OCI-LY1 (cell line): ENCODE data around the gene FAN1.

Experiments
- H2AFZ ChIP-seq: fragments of 200-600 bp; sonication (generic), shearing (Covaris generic); 2 replicates; pipeline ENCODE4 v1.6.0; 2014; ENCODE audit warnings: antibody characterized with exemption, mild to moderate bottlenecking, low read length
- H3F3A ChIP-seq: fragments of 200-600 bp; sonication (generic), shearing (Covaris generic); 2 replicates; pipeline ENCODE4 v1.6.0; 2014; ENCODE audit warnings: mild to moderate bottlenecking, antibody characterized with exemption, low read length, moderate library complexity; ENCODE audit not compliant: insufficient read depth
- H3K27ac ChIP-seq: fragments of 200-600 bp; sonication (generic); 2 replicates; pipeline ENCODE4 v1.5.1; 2014; ENCODE audit warnings: low read length, mixed run types, mild to moderate bottlenecking, low read depth; ENCODE audit not compliant: poor library complexity, severe bottlenecking
- H3K27me3 ChIP-seq: fragments of 200-600 bp; sonication (generic); 2 replicates; pipeline ENCODE4 v1.6.0; 2014; ENCODE audit warnings: antibody characterized with exemption, mild to moderate bottlenecking, low read length, moderate library complexity; ENCODE audit not compliant: insufficient read depth
- H3K36me3 ChIP-seq: fragments of 200-600 bp; sonication (generic); 2 replicates; pipeline ENCODE4 v1.6.1; 2014; ENCODE audit warnings: mild to moderate bottlenecking, antibody characterized with exemption, low read length, moderate library complexity, mixed read lengths; ENCODE audit not compliant: insufficient read depth
- H3K4me1 ChIP-seq: fragments of 200-600 bp; sonication (generic); 2 replicates; pipeline ENCODE4 v1.5.1; 2014; ENCODE audit warnings: mild to moderate bottlenecking, low read length, moderate library complexity; ENCODE audit not compliant: insufficient read depth, severe bottlenecking
- H3K4me2 ChIP-seq: fragments of 200-600 bp; sonication (generic), shearing (Covaris generic); 2 replicates; pipeline ENCODE4 v1.6.1; 2014; ENCODE audit warnings: low read length
- H3K4me3 ChIP-seq: fragments of 200-600 bp; sonication (generic); 2 replicates; pipeline ENCODE4 v1.5.1; 2014; ENCODE audit warnings: low read length, low read depth, mild to moderate bottlenecking, mixed read lengths; ENCODE audit not compliant: poor library complexity, severe bottlenecking
- H3K79me2 ChIP-seq: fragments of 200-600 bp; shearing (Covaris generic); 2 replicates; pipeline ENCODE4 v1.6.1; 2016; ENCODE audit warnings: mixed run types, low read length, mixed read lengths; ENCODE audit not compliant: insufficient read depth
- H3K9ac ChIP-seq: fragments of 200-600 bp; sonication (generic), shearing (Covaris generic); 2 replicates; pipeline ENCODE4 v1.6.1; 2014; ENCODE audit warnings: mild to moderate bottlenecking, low read length, mixed read lengths
- H3K9me2 ChIP-seq: fragments of 200-600 bp; sonication (generic), shearing (Covaris generic); 2 replicates; pipeline ENCODE4 v1.6.1; 2014; ENCODE audit warnings: low read depth, mild to moderate bottlenecking, low read length, mixed read lengths
- H3K9me3 ChIP-seq: fragments of 200-600 bp; shearing (Covaris generic); 2 replicates; pipeline ENCODE4 v1.6.1; 2014; ENCODE audit warnings: low read length, mixed read lengths
- H4K20me1 ChIP-seq: fragments of 200-600 bp; sonication (generic), shearing (Covaris generic); 2 replicates; pipeline ENCODE4 v1.6.0; 2016; ENCODE audit warnings: mild to moderate bottlenecking, low read length; ENCODE audit not compliant: insufficient read depth
- CTCF ChIP-seq: fragments of 200-600 bp; sonication (generic), shearing (Covaris generic); IDR thresholded peaks from 2 replicates; pipeline ENCODE4 v1.5.1; 2017; ENCODE audit warnings: mild to moderate bottlenecking, antibody characterized with exemption, low read length, moderate library complexity, mixed read lengths
- EZH2 ChIP-seq: fragments of 200-600 bp; sonication (generic), shearing (Covaris generic); IDR thresholded peaks from 2 replicates; pipeline ENCODE4 v1.8.0; 2017; ENCODE audit warnings: borderline replicate concordance, mixed run types, mild to moderate bottlenecking, antibody characterized with exemption, low read length, moderate library complexity, mixed read lengths

FAN1 gene

GRCh38 chr15:30969724-30970123 is 66.0 kb downstream of the FAN1 start:
- Histone ChIP-seq H3K4me2 (no peak overlapping the region), H3K4me1 (peaks cover 15% of the 10 kb centered on the region), H3K27me3 (no peaks in the 10 kb centered on the region), H3K9ac (no peak overlapping the region), H3K27ac (no peak overlapping the region), H3K9me3 (no peaks in the 10 kb centered on the region), H3K9me2 (no peaks in the 10 kb centered on the region), H3K79me2 (no peaks in the 10 kb centered on the region), H3K36me3 (peaks cover 68% of the 10 kb centered on the region), H3K4me3 (no peak overlapping the region), H3F3A (no peaks in the 10 kb centered on the region), H4K20me1 (no peaks in the 10 kb centered on the region), H2AFZ (no peak overlapping the region)
- TF ChIP-seq EZH2 (no peak), CTCF (no peak)

- Histone ChIP-seq H3K27me3 (no peaks in the 10 kb centered on the region), H2AFZ (no peak overlapping the region), H3K79me2 (no peaks in the 10 kb centered on the region), H4K20me1 (no peaks in the 10 kb centered on the region), H3K9ac (no peak overlapping the region), H3K9me2 (no peaks in the 10 kb centered on the region), H3K4me3 (no peak overlapping the region), H3K4me1 (peaks cover 10% of the 10 kb centered on the region), H3K27ac (no peak overlapping the region), H3K9me3 (no peaks in the 10 kb centered on the region), H3F3A (no peaks in the 10 kb centered on the region), H3K4me2 (no peak overlapping the region), H3K36me3 (peaks cover 67% of the 10 kb centered on the region)
- TF ChIP-seq EZH2 (no peak), CTCF (no peak)
Observed at GRCh38 chr15:30973379-30973778, 69.7 kb downstream of the FAN1 start.

- H3K79me2 ChIP-seq, result no peaks in the 10 kb centered on the region
- no peak overlapping the region for H3K4me3 ChIP-seq
- H3K4me2 ChIP-seq, result no peak overlapping the region
- no peaks in the 10 kb centered on the region for H4K20me1 ChIP-seq
- no peaks in the 10 kb centered on the region for H3K9me2 ChIP-seq
- peaks cover 3% of the 10 kb centered on the region for H3K4me1 ChIP-seq
- H3K27ac ChIP-seq, result no peak overlapping the region
- no peaks in the 10 kb centered on the region for H3K27me3 ChIP-seq
- peaks cover 66% of the 10 kb centered on the region for H3K36me3 ChIP-seq
- no peak overlapping the region for H2AFZ ChIP-seq
- no peak overlapping the region for H3K9ac ChIP-seq
- TF ChIP-seq EZH2 (no peak), CTCF (no peak)
- no peaks in the 10 kb centered on the region for H3F3A ChIP-seq
- no peaks in the 10 kb centered on the region for H3K9me3 ChIP-seq
Observed at GRCh38 chr15:30974112-30974511, 70.4 kb downstream of the FAN1 start.
